Peyer's patch (tissue), 4 donors: ENCODE data around the gene ARHGAP26.

Experiments
- POLR2A ChIP-seq, 2 donors: fragments of 450-650 bp; IDR thresholded peaks; one replicate each; pipeline ENCODE4 v1.5.1; 2017; ENCODE audit warnings: antibody characterized with exemption in 2 of 2, mild to moderate bottlenecking in 2 of 2, moderate library complexity in 2 of 2
- TF ChIP-seq, protein P1 (sequence below), 6 experiments: fragments of 450-650 bp in 4 of 6; fragments of 200-600 bp in 2 of 6; sonication (generic) in 1 of 6; IDR thresholded peaks; one replicate each; pipeline ENCODE4 v1.5.1; 2017 to 2019; ENCODE audit warnings: antibody characterized with exemption in 6 of 6, mild to moderate bottlenecking in 3 of 6, moderate library complexity in 1 of 6

GRCh38 chr5:143026380-143026779 is 256.2 kb downstream of the ARHGAP26 start:
- no peak for TF ChIP-seq POLR2A (IDR thresholded peaks at IDR 0.05)
- TF ChIP-seq, protein P1, sequence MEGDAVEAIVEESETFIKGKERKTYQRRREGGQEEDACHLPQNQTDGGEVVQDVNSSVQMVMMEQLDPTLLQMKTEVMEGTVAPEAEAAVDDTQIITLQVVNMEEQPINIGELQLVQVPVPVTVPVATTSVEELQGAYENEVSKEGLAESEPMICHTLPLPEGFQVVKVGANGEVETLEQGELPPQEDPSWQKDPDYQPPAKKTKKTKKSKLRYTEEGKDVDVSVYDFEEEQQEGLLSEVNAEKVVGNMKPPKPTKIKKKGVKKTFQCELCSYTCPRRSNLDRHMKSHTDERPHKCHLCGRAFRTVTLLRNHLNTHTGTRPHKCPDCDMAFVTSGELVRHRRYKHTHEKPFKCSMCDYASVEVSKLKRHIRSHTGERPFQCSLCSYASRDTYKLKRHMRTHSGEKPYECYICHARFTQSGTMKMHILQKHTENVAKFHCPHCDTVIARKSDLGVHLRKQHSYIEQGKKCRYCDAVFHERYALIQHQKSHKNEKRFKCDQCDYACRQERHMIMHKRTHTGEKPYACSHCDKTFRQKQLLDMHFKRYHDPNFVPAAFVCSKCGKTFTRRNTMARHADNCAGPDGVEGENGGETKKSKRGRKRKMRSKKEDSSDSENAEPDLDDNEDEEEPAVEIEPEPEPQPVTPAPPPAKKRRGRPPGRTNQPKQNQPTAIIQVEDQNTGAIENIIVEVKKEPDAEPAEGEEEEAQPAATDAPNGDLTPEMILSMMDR (IDR thresholded peaks at IDR 0.05), result no peak
